ENCODE measurements around the gene PFDN1.

DNA sequence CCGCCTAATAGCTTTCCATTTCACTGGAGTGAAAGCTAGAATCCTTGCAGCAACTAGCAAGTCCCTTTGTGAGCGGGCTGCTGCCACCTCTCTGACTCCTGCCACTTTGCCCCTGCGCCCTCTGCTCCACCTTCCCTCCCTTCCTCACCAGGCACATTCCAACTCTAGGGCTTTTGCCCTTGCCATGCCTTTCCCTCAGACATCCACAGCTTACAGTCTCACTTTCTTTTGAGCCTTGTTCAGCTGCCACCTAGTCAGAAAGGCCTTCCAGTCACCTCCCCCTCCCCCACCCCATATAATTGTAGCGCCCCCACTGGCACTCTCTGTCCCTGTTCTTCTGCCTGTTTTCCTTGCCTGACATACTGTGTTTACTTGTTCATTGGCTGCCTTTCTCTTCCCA lies 96.9 kb downstream of the PFDN1 start:
- TF ChIP-seq, protein P1, sequence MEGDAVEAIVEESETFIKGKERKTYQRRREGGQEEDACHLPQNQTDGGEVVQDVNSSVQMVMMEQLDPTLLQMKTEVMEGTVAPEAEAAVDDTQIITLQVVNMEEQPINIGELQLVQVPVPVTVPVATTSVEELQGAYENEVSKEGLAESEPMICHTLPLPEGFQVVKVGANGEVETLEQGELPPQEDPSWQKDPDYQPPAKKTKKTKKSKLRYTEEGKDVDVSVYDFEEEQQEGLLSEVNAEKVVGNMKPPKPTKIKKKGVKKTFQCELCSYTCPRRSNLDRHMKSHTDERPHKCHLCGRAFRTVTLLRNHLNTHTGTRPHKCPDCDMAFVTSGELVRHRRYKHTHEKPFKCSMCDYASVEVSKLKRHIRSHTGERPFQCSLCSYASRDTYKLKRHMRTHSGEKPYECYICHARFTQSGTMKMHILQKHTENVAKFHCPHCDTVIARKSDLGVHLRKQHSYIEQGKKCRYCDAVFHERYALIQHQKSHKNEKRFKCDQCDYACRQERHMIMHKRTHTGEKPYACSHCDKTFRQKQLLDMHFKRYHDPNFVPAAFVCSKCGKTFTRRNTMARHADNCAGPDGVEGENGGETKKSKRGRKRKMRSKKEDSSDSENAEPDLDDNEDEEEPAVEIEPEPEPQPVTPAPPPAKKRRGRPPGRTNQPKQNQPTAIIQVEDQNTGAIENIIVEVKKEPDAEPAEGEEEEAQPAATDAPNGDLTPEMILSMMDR (IDR thresholded peaks at IDR 0.05; ENCODE audit: low read depth, low read length, missing input control): no peak
- no peak for TF ChIP-seq FOXA1 (IDR thresholded peaks at IDR 0.05)
- no peak for TF ChIP-seq JUND (IDR thresholded peaks at IDR 0.05)
- no peak for TF ChIP-seq TAF1 (conservative IDR thresholded peaks at IDR 0.05)
